VCaP (cell line): ENCODE data around the gene ZNF664.
A peak's percentile ranks its signal among the peaks of the same experiment; 100 is the strongest.

ENCODE experiments used
- H3K27ac ChIP-seq: fragments of 450-650 bp; 2 replicates; pipeline ENCODE4 v1.5.1; 2017
- TF ChIP-seq, protein P1 (sequence below): fragments of 450-650 bp; conservative IDR thresholded peaks from 2 replicates; pipeline ENCODE4 v1.5.1; 2017; ENCODE audit warnings: mild to moderate bottlenecking, moderate library complexity

The ZNF664 gene

DNA sequence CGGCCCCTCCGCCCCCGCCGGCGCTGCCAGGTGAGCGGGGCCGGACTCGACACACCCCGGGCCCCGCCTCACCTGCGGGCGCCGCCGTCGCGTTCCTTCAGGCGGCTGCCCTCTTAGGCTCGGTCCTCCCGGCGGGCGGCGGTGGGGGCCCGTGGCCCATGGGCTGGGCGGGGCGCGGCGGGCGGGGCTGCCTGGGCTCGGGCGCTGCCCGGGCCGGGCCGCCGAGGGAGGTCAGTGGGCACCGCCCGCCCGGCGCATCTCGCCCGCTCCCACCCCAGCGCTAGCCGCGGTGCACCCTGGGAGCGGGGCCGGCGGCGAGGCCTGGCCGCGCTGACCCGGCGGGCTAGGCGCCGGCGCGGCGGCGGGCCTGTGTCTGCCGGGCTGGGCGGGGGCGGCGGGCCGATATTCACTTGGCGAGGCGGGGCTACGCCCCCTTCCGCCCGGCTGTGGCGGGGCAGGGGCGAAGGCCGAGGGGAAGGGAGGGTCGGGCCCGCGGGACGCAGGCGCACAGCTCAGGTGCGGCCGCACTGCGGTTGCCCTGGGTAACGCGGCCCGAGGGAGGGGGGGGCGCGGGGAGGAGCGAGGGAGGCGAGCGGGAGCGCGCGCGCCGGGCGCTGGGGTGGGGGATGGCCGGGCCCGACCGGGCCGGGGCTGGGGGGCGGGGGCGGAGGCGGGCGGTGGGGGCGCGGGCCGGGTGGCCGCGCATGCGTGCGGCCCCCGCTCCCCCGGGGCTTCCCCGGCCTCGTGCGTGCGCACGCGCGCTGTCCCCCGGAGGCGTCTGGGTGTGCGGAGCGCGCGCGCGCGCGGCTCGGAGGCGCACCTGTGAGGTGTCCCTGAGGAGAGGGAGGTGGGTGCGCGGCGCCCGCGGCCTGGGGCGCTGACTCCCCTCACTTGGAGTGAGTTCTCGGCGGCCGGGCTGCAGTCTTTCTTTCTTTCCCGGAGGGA, at the start of gene ZNF664, which contains the start of gene CCDC92:
Gene ZNF664, plus strand, starts transcription at position 759 of the 945 bp plus-strand sequence. CDS start 38,930 bp downstream, outside the sequence.
Gene CCDC92, minus strand, starts transcription at position 375 of the 945 bp plus-strand sequence. CDS start 28,526 bp downstream, outside the sequence.
- H3K27ac ChIP-seq, result peak within 1 kb of the TSS; percentile 99

DNA sequence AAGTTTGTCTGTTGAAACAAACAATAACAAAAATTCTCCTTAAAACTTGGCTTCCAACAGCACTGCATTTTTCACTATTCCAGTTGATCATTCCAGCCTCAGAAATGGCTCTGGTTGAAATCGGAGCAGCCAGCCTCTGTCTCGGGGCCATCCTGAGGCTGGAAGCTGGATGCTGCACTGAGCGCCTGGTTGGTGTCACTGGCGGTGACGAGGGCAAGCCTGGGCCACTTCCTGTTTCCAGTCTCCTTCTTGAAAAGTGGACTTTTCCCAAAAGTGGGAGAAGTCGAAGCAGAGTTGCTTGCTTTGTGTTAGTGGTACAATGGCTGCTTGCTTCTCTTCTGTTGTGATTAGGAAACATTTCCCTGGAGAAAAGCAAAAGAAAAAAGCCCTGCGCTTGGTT, 49.1 kb upstream of the ZNF664 start:
- no peak overlapping the region for H3K27ac ChIP-seq
- TF ChIP-seq, protein P1, sequence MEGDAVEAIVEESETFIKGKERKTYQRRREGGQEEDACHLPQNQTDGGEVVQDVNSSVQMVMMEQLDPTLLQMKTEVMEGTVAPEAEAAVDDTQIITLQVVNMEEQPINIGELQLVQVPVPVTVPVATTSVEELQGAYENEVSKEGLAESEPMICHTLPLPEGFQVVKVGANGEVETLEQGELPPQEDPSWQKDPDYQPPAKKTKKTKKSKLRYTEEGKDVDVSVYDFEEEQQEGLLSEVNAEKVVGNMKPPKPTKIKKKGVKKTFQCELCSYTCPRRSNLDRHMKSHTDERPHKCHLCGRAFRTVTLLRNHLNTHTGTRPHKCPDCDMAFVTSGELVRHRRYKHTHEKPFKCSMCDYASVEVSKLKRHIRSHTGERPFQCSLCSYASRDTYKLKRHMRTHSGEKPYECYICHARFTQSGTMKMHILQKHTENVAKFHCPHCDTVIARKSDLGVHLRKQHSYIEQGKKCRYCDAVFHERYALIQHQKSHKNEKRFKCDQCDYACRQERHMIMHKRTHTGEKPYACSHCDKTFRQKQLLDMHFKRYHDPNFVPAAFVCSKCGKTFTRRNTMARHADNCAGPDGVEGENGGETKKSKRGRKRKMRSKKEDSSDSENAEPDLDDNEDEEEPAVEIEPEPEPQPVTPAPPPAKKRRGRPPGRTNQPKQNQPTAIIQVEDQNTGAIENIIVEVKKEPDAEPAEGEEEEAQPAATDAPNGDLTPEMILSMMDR, result no peak

More for the DNA sequence above, at the start of gene ZNF664, which contains the start of gene CCDC92:
- TF ChIP-seq, protein P1, result peak; percentile 33; the same call in 1 of the 2 replicates

DNA sequence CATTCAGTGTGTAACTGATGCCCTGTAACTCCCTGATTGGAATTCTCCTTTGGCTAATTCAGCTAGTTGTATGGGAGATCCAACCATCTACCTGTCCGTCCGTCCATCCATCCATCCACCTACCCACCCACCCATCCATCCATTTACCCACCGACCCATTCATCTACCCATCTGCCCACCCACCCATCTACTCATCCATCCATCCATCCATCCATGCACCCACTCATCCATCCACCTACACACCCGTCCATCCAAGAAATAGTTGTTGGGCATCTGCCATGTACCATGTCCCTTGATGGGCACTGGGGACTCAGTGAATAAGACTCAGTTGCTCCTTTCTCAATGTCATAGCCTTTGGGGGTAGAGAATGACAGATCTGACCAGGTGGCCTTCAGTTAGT, 48.5 kb upstream of the ZNF664 start:
- H3K27ac ChIP-seq, result no peak overlapping the region
- TF ChIP-seq, protein P1, result no peak

DNA sequence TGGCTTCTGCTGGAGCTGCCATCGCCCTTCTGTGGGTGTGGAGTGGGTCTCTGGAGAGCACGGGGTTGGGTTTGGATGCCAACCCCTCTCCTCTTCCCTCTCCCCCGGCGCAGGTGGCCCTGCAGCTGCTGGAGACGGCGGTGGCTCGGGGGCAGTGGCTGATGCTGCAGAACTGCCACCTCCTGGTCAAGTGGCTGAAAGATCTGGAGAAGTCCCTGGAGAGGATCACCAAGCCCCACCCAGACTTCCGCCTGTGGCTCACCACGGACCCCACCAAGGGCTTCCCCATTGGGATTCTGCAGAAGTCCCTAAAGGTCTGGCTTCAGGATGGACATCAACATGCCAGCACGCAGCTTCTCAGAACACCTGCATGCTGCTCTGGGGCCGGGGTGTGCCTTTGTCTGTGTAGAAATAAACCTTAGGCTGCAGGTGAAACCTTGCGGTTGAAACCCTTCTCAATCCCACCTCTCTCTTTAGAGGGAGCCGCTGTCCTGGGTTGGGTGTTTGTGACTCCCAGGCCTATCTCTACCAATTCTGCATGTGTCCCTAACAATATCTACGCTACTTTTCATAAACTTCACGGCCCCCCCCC, 44.6 kb upstream of the ZNF664 start:
- no peak overlapping the region for H3K27ac ChIP-seq

DNA sequence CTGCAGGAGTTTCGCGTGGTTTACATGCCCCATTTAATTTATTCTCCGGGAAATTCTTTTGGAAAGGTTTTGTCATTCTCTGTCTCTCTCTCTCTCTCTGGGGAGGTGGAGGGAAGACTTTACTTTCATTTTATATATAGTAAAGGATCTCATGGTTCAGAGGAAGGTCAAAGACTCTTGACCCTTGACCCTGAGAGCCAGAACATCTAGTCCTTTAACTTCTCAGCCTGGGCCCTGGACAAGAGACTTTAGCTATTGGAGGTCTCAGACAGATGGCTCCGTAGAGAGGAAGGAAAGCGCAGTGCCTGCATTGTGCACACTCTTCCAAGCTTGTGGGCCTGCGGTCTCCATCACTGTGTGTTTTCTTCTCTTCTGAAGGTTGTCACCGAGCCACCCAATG, 44.1 kb upstream of the ZNF664 start:
- TF ChIP-seq, protein P1, result no peak
- H3K27ac ChIP-seq, result no peak overlapping the region

More for the DNA sequence above, 44.6 kb upstream of the ZNF664 start:
- TF ChIP-seq, protein P1, result no peak

DNA sequence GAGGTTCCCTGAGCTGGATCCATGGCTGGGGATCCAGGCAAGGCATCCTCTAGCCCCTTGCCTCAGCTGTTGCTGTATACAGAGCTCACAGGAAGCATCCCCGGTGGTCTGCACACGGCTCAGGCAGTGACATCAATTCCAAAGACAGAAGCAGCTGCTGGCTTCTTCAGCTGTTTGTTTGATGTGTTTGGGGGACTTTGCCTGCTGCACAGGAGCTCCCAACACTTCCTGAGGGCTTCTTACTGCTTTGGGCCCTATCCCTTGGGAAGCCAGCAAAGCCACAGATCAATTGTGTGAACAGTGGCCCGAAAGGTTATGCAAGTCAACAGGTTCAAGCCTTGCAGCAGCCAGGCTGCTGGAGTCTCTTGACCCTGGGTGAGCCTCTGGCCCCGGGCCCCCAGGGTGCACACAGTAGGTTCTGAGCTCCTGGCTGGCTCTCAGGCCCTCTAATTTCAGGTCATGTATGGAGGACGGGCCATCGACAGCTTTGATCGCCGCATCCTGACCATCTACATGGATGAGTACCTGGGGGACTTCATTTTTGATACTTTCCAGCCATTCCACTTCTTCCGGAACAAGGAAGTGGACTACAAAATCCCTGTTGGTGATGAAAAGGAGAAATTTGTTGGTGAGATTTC, 43.0 kb upstream of the ZNF664 start:
- TF ChIP-seq, protein P1, result no peak
- no peak overlapping the region for H3K27ac ChIP-seq
